Fibroblast of lung (primary cell): ENCODE measurements around the gene FMN1.

ENCODE experiments used
- EZH2 ChIP-seq: IDR thresholded peaks from 2 replicates; pipeline ENCODE4 v1.5.1; 2012; ENCODE audit warnings: low read length, control low read depth, mild to moderate bottlenecking; ENCODE audit errors: missing control alignments
- TF ChIP-seq, protein P1 (sequence below), 2 donors: IDR thresholded peaks in 1 of 2; conservative IDR thresholded peaks in 1 of 2; 1 replicate in 1 of 2; 2 replicates in 1 of 2; pipeline ENCODE4 v1.5.1; 2011 to 2012; ENCODE audit warnings: low read length in 2 of 2, control low read depth in 1 of 2, inconsistent platforms in 1 of 2, low read depth in 1 of 2, mild to moderate bottlenecking in 1 of 2

DNA sequence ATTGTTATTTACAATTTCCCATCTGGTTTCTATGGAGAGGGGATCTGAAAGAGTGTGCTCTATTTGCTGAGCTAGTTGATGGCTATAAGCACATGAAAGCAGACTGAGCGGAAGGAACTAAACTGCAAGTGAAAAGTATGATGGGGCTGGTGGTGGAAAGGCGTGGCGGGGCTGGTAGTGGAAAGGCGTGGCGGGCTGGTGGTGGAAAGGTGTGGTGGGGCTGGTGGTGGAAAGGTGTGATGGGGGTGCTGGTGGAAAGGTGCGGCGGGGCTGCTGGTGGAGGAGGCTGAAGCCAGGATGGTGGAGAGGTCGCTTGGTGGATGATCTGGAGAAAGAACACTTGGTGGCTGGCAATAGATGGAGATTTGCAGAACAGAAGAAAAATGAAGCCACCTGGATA lies 136.7 kb downstream of the FMN1 start:
- TF ChIP-seq, protein P1, sequence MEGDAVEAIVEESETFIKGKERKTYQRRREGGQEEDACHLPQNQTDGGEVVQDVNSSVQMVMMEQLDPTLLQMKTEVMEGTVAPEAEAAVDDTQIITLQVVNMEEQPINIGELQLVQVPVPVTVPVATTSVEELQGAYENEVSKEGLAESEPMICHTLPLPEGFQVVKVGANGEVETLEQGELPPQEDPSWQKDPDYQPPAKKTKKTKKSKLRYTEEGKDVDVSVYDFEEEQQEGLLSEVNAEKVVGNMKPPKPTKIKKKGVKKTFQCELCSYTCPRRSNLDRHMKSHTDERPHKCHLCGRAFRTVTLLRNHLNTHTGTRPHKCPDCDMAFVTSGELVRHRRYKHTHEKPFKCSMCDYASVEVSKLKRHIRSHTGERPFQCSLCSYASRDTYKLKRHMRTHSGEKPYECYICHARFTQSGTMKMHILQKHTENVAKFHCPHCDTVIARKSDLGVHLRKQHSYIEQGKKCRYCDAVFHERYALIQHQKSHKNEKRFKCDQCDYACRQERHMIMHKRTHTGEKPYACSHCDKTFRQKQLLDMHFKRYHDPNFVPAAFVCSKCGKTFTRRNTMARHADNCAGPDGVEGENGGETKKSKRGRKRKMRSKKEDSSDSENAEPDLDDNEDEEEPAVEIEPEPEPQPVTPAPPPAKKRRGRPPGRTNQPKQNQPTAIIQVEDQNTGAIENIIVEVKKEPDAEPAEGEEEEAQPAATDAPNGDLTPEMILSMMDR (conservative IDR thresholded peaks at IDR 0.05 in 1 of 2, IDR thresholded peaks at IDR 0.05 in 1 of 2; ENCODE audit: low read depth in 1 of 2, low read length in 2 of 2): no peak
- TF ChIP-seq EZH2: no peak
